Panc1 (cell line): ENCODE data around the gene DNAJC13. TPM values are rescaled to one million over a fixed set of nuclear protein-coding genes. Genes with fewer than 3 reads are reported as not detected.
"Not testable (repeated sequence)": the region's sequence is repeated elsewhere in the genome, so short reads cannot be mapped to it uniquely, and the experiment has no call there.

Source experiments
- ATAC-seq: fragments of 200-7000 bp; cut with Tn5 transposase; 2 replicates; pipeline ENCODE4 v1.9.1; 2020; ENCODE audit warnings: mild to moderate bottlenecking, moderate library complexity
- BruUV-seq: library from RNA; stranded (reverse); fragments of 400-500 nt; replicated peaks from 2 replicates; lab custom pipeline; 2021; lab: Mats Ljungman, UMichigan
- CTCF ChIA-PET: fragments of 300-600 bp; sonication (Branson Sonifier 250); formaldehyde crosslinking; loops from one replicate; lab custom pipeline; 2022; ENCODE audit warnings: antibody characterized with exemption; lab: Charles Lee
- POLR2A ChIA-PET: fragments of 300-600 bp; sonication (Branson Sonifier 250); formaldehyde crosslinking; loops from one replicate; lab custom pipeline; 2022; ENCODE audit warnings: antibody characterized with exemption; lab: Charles Lee
- DNase-seq: peaks from one replicate; pipeline ENCODE4 v3.0.0-alpha.2; 2010; ENCODE audit warnings: low read depth, low spot score
- H3K27ac ChIP-seq: 2 replicates; pipeline ENCODE4 v1.5.1; 2011; ENCODE audit warnings: mild to moderate bottlenecking, low read length, inconsistent platforms
- H3K27me3 ChIP-seq: fragments of 200-500 bp; sonication (Bioruptor generic); 2 replicates; pipeline ENCODE4 v1.6.0; 2014; ENCODE audit warnings: low read length, inconsistent platforms; ENCODE audit not compliant: control insufficient read depth, insufficient read depth
- H3K36me3 ChIP-seq: fragments of 200-500 bp; sonication (Bioruptor generic); 2 replicates; pipeline ENCODE4 v1.5.1; 2014; ENCODE audit warnings: inconsistent platforms, mild to moderate bottlenecking, low read length, moderate library complexity; ENCODE audit not compliant: control insufficient read depth, insufficient read depth
- H3K4me1 ChIP-seq: 2 replicates; pipeline ENCODE4 v1.5.1; 2011; ENCODE audit warnings: inconsistent platforms, mild to moderate bottlenecking, low read length, moderate library complexity; ENCODE audit not compliant: control insufficient read depth, insufficient read depth
- H3K4me3 ChIP-seq, 2 experiments: 2 replicates each; pipeline ENCODE4 v1.5.1; 2011 to 2012; ENCODE audit warnings: low read depth in 2 of 2, low read length in 2 of 2, mild to moderate bottlenecking in 2 of 2, inconsistent platforms in 1 of 2, moderate library complexity in 1 of 2
- H3K9me3 ChIP-seq: fragments of 200-500 bp; sonication (Bioruptor generic); 2 replicates; pipeline ENCODE4 v1.5.1; 2014; ENCODE audit warnings: low read depth, mild to moderate bottlenecking, inconsistent platforms, low read length, moderate library complexity; ENCODE audit not compliant: control insufficient read depth, insufficient read depth
- POLR2AphosphoS5 ChIP-seq: IDR thresholded peaks from 2 replicates; pipeline ENCODE4 v1.6.1; 2012; ENCODE audit warnings: mild to moderate bottlenecking, low read depth, low read length, moderate library complexity
- SIN3A ChIP-seq: IDR thresholded peaks from 2 replicates; pipeline ENCODE4 v1.6.1; 2012; ENCODE audit warnings: low read depth, mild to moderate bottlenecking, low read length, moderate library complexity, borderline replicate concordance; ENCODE audit not compliant: insufficient read depth
- TCF7L2 ChIP-seq: IDR thresholded peaks from 2 replicates; pipeline ENCODE4 v1.6.1; 2011; ENCODE audit warnings: mild to moderate bottlenecking, low read depth, low read length, inconsistent platforms
- in situ Hi-C: cut with HindIII; loops from 2 replicates; pipeline ENCODE4 v1.10.0; 2016; ENCODE audit warnings: low sequenced_read_pairs, low pct_unique_long_range_greater_than_20kb
- intact Hi-C: fragments of 100-400 bp; cut with micrococcal nuclease; formaldehyde crosslinking; loops from one replicate; pipeline ENCODE4 v1.10.0; 2022; ENCODE audit not compliant: unreplicated experiment
- total RNA-seq: library from RNA; stranded (reverse); gene quantifications from one replicate; pipeline ENCODE4 v1.2.1, GENCODE V29; 2021; ENCODE audit not compliant: unreplicated experiment
- TF ChIP-seq, protein P1 (sequence below): fragments of 450-650 bp; IDR thresholded peaks from 2 replicates; pipeline ENCODE4 v1.5.1; 2017; ENCODE audit warnings: mild to moderate bottlenecking
- TF ChIP-seq, protein P2 (sequence below), 2 experiments: IDR thresholded peaks; 2 replicates each; pipeline ENCODE4 v1.6.1; 2011 to 2012; ENCODE audit warnings: low read depth in 2 of 2, control low read depth in 1 of 2, low read length in 1 of 2, mild to moderate bottlenecking in 1 of 2, moderate library complexity in 1 of 2; ENCODE audit not compliant: insufficient read depth in 1 of 2

DNAJC13 gene
- total RNA-seq, 1 experiment from 2014 or later, result 54.2 TPM

DNA sequence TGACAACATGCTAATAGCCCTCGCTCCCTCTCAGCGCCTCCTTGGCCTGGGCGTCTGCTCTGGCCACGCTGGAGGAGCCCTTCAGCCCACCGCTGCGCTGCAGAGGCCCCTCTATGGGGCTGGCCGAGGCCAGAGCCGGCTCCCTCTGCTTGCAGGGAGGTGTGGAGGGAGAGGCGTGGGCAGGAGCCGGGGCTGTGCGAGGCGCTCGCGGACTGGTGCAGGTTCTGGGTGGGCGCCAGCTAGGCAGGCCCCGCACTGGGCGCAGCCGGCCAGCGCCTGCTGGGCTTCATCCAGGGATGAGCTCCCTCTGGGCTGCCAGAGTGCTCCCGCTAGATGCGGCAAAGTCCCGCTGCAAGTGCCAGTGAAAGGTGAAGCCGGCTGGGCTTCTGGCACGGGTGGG is 21.0 kb upstream of the DNAJC13 start:
- TF ChIP-seq TCF7L2, result no peak
- TF ChIP-seq, protein P1, sequence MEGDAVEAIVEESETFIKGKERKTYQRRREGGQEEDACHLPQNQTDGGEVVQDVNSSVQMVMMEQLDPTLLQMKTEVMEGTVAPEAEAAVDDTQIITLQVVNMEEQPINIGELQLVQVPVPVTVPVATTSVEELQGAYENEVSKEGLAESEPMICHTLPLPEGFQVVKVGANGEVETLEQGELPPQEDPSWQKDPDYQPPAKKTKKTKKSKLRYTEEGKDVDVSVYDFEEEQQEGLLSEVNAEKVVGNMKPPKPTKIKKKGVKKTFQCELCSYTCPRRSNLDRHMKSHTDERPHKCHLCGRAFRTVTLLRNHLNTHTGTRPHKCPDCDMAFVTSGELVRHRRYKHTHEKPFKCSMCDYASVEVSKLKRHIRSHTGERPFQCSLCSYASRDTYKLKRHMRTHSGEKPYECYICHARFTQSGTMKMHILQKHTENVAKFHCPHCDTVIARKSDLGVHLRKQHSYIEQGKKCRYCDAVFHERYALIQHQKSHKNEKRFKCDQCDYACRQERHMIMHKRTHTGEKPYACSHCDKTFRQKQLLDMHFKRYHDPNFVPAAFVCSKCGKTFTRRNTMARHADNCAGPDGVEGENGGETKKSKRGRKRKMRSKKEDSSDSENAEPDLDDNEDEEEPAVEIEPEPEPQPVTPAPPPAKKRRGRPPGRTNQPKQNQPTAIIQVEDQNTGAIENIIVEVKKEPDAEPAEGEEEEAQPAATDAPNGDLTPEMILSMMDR, result no peak
- TF ChIP-seq POLR2AphosphoS5, result no peak
- no peak for TF ChIP-seq SIN3A
- TF ChIP-seq, protein P2, sequence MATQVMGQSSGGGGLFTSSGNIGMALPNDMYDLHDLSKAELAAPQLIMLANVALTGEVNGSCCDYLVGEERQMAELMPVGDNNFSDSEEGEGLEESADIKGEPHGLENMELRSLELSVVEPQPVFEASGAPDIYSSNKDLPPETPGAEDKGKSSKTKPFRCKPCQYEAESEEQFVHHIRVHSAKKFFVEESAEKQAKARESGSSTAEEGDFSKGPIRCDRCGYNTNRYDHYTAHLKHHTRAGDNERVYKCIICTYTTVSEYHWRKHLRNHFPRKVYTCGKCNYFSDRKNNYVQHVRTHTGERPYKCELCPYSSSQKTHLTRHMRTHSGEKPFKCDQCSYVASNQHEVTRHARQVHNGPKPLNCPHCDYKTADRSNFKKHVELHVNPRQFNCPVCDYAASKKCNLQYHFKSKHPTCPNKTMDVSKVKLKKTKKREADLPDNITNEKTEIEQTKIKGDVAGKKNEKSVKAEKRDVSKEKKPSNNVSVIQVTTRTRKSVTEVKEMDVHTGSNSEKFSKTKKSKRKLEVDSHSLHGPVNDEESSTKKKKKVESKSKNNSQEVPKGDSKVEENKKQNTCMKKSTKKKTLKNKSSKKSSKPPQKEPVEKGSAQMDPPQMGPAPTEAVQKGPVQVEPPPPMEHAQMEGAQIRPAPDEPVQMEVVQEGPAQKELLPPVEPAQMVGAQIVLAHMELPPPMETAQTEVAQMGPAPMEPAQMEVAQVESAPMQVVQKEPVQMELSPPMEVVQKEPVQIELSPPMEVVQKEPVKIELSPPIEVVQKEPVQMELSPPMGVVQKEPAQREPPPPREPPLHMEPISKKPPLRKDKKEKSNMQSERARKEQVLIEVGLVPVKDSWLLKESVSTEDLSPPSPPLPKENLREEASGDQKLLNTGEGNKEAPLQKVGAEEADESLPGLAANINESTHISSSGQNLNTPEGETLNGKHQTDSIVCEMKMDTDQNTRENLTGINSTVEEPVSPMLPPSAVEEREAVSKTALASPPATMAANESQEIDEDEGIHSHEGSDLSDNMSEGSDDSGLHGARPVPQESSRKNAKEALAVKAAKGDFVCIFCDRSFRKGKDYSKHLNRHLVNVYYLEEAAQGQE (IDR thresholded peaks at IDR 0.05; ENCODE audit: insufficient read depth in 1 of 2, low read depth in 2 of 2, low read length in 1 of 2), result no peak
- DNase-seq (no peak), ATAC-seq (no peak)
- intact Hi-C loops, result loop anchor here (10.0 kb wide), 1 partner anchor 361 kb away; the partner anchor contains the start of gene CPNE4
- Histone ChIP-seq H3K4me3 (no peak overlapping the region), H3K4me1 (no peaks in the 10 kb centered on the region), H3K27ac (no peak overlapping the region), H3K27me3 (peaks cover 9% of the 10 kb centered on the region), H3K36me3 (no peaks in the 10 kb centered on the region), H3K9me3 (no peaks in the 10 kb centered on the region)
- no TSS peak for BruUV-seq
- ChIA-PET POLR2A (no interaction called here), CTCF (no interaction called here)
- in situ Hi-C loops, result no loop called here

DNA sequence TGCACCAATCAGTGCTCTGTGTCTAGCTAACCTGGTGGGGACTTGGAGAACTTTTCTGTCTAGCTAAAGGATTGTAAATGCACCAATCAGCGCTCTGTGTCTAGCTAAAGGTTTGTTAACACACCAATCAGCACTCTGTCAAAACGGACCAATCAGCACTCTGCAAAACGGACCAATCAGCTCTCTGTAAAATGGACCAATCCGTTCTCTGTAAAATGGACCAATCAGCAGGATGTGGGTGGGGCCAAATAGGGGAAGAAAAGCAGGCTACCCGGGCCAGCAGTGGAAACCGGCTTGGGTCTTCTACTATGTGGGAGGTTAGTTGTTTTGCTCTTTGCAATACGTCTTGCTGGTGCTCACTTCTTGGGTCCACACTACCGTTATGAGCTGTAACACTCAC is 20.5 kb upstream of the DNAJC13 start:
- ATAC-seq, H3K27ac ChIP-seq, in situ Hi-C loops, DNase-seq, CTCF ChIA-PET, POLR2A ChIA-PET, H3K36me3 ChIP-seq, BruUV-seq, H3K4me3 ChIP-seq, H3K9me3 ChIP-seq, H3K4me1 ChIP-seq: not testable (repeated sequence)
- peaks cover 13% of the 10 kb centered on the region for H3K27me3 ChIP-seq
- intact Hi-C loops, result loop anchor here (10.0 kb wide), 1 partner anchor 362 kb away; the partner anchor contains the start of gene CPNE4

DNA sequence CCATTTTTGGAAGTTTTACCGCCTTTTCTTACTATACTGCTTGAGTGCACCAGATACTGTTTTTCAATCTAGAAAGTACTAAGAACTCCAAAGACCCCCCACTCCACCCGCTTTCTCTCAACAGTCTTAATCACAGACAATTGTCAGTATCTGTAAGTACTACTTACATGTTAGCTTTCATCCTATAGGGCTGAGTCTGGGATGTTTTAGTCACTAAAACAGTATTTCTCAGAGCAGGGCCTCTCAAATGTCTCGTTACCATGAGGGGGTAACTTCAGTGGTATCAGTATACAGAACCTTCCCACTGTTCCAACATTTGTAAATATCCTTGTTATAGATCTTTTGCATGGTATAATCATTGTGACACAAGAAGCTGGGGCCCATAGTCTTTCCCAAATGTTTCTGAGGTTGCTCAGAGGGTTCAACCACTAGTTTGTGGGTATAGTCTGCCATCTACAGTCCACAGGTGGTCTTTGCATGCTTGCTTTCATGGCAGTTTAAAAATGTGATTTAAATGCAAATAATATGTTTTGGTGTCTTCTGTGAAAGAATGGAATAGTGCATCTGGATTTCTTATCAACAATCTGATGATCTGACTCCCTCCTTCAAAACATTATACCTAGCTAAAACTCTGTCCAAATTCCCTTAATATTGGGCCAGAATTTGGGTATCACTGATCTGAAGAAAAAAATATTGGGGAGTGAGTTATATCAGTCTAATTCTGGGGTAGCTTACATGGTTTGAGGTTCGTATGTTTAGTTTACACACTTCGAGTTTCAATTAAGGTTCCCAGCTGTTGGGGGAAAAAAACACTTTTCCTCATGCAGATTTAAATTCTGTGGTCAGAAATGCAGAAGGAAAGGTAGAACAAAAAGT is 18.0 kb upstream of the DNAJC13 start:
- intact Hi-C loops, result loop anchor here (1.0 to 10.0 kb wide), 3 partner anchors 47 to 364 kb away; partner anchors contain the start of gene CPNE4
- H3K27me3 ChIP-seq, result peaks cover 27% of the 10 kb centered on the region
- TF ChIP-seq, protein P2 (IDR thresholded peaks at IDR 0.05; ENCODE audit: insufficient read depth in 1 of 2, low read depth in 2 of 2, low read length in 1 of 2), result no peak
- TF ChIP-seq, protein P1, result peak; percentile 82
- TF ChIP-seq TCF7L2 (no peak), SIN3A (no peak)
- H3K4me3 ChIP-seq, result no peak overlapping the region
- peak; percentile 86 for ATAC-seq
- POLR2A ChIA-PET, result no interaction called here
- CTCF ChIA-PET, result interaction anchor here (0.7 kb wide), 1 partner anchor 142 kb away, joined by 3 read pairs; no protein-coding TSS in a partner anchor
- peak; percentile 28 for DNase-seq
- H3K9me3 ChIP-seq, result no peaks in the 10 kb centered on the region
- in situ Hi-C loops, result no loop called here
- H3K4me1 ChIP-seq, result no peaks in the 10 kb centered on the region
- H3K36me3 ChIP-seq, result no peaks in the 10 kb centered on the region
- no peak overlapping the region for H3K27ac ChIP-seq
- BruUV-seq, result no TSS peak
